HL-60/S4 treated with phorbol 12-myristate 13-acetate at 8.2 ng/mL for 4 days and 3 days (cell line): ENCODE data around the gene SIX5.

Source experiments
- in situ Hi-C: fragments of 300-500 bp; cut with MboI; formaldehyde crosslinking; loops from 2 replicates; pipeline ENCODE4 v1.15.0; 2022; ENCODE audit warnings: low sequenced_read_pairs

SIX5 gene

GRCh38 chr19:45716359-45717130 is 52.5 kb downstream of the SIX5 start:
- in situ Hi-C loops = no loop called here

- in situ Hi-C loops = no loop called here
Measured at GRCh38 chr19:45715139-45715538, 53.9 kb downstream of the SIX5 start.
